Measurements from ENCODE around the gene BSPRY.

Gene BSPRY

GRCh38 chr9:113376634-113377567, 27.6 kb downstream of the BSPRY start, which contains the start of gene HDHD3 (continued):
- TF ChIP-seq ZBTB10 (tag by site-specific recombination; IDR thresholded peaks at IDR 0.05): peak; percentile 43; the same call in 1 of the 2 replicates
- no peak for TF ChIP-seq ZNF274 (IDR thresholded peaks at IDR 0.05; ENCODE audit: low read length)
- TF ChIP-seq ZNF274 (tag by site-specific recombination; IDR thresholded peaks at IDR 0.05; ENCODE audit: borderline replicate concordance): no peak
- 0 out of 2 replicates have a peak, but pooled peaks have one; percentile 18 for TF ChIP-seq ZNF2 (tag by site-specific recombination; IDR thresholded peaks at IDR 0.05)
- TF ChIP-seq ZBTB20 (tag by site-specific recombination; IDR thresholded peaks at IDR 0.05): peak; percentile 87; the same call in 1 of the 2 replicates
- TF ChIP-seq KLF8 (tag by site-specific recombination; IDR thresholded peaks at IDR 0.05): peak; percentile 91
- TF ChIP-seq SP2 (tag by site-specific recombination; IDR thresholded peaks at IDR 0.05): peak; percentile 83
- no peak for TF ChIP-seq ZNF580 (tag by site-specific recombination; IDR thresholded peaks at IDR 0.05)
- no peak for TF ChIP-seq ZNF596 (tag by site-specific recombination; IDR thresholded peaks at IDR 0.05)
- peak; percentile 24; the same call in 1 of the 2 replicates for TF ChIP-seq BCL11B (tag by site-specific recombination; IDR thresholded peaks at IDR 0.05; ENCODE audit: low read depth)
- TF ChIP-seq KLF10 (tag by site-specific recombination; IDR thresholded peaks at IDR 0.05): peak; percentile 35; the same call in 1 of the 2 replicates
- TF ChIP-seq ZNF610 (tag by site-specific recombination; IDR thresholded peaks at IDR 0.05; ENCODE audit: borderline replicate concordance): peak; percentile 90; the same call in 1 of the 2 replicates
- peak; percentile 27; the same call in 1 of the 2 replicates for TF ChIP-seq ZNF843 (tag by site-specific recombination; IDR thresholded peaks at IDR 0.05)
- TF ChIP-seq ZBTB8A (tag by site-specific recombination; IDR thresholded peaks at IDR 0.05): peak; percentile 89
- TF ChIP-seq EGR2 (tag by site-specific recombination; IDR thresholded peaks at IDR 0.05; ENCODE audit: low read depth): peak; percentile 51
- 0 out of 2 replicates have a peak, but pooled peaks have one; percentile 16 for TF ChIP-seq WT1 (tag by site-specific recombination; IDR thresholded peaks at IDR 0.05)
- peak; percentile 96 for TF ChIP-seq ZNF398 (tag by site-specific recombination; IDR thresholded peaks at IDR 0.05)
- peak; percentile 93 for TF ChIP-seq PATZ1 (tag by site-specific recombination; IDR thresholded peaks at IDR 0.05)
- TF ChIP-seq ZNF366 (tag by site-specific recombination; conservative IDR thresholded peaks at IDR 0.05): peak; percentile 72
- peak; percentile 14; the same call in 1 of the 2 replicates for TF ChIP-seq ZXDB (tag by site-specific recombination; IDR thresholded peaks at IDR 0.05)
- peak; percentile 71; the same call in 1 of the 2 replicates for TF ChIP-seq ZNF692 (tag by site-specific recombination; IDR thresholded peaks at IDR 0.05)
- TF ChIP-seq PBX3 (CRISPR knock-in tag; IDR thresholded peaks at IDR 0.05): 0 out of 2 replicates have a peak, but pooled peaks have one; percentile 30
- TF ChIP-seq ZIC2 (tag by site-specific recombination; IDR thresholded peaks at IDR 0.05): no peak; the same call in 1 of the 2 replicates
- TF ChIP-seq ZSCAN5A (tag by site-specific recombination; IDR thresholded peaks at IDR 0.05): peak; percentile 36; the same call in 1 of the 2 replicates
- TF ChIP-seq KLF1 (tag by site-specific recombination; IDR thresholded peaks at IDR 0.05): peak; percentile 93
- 0 out of 2 replicates have a peak, but pooled peaks have one; percentile 41 for TF ChIP-seq ZNF600 (tag by site-specific recombination; IDR thresholded peaks at IDR 0.05)
- peak; percentile 7; the same call in 1 of the 2 replicates for TF ChIP-seq ZNF629 (tag by site-specific recombination; IDR thresholded peaks at IDR 0.05)
